Fibroblast of pulmonary artery (primary cell): ENCODE results near the gene SHC1.

Experiments used
- DNase-seq: peaks from one replicate; pipeline ENCODE4 v3.0.0-alpha.2; 2010; ENCODE audit warnings: low read depth
- H3K4me3 ChIP-seq: replicated peaks from 2 replicates; pipeline ENCODE4 v1.5.1; 2011; ENCODE audit warnings: low read depth, mild to moderate bottlenecking, control low read depth, low read length, moderate library complexity
- CTCF ChIP-seq: IDR thresholded peaks from 2 replicates; pipeline ENCODE4 v1.5.1; 2011; ENCODE audit warnings: mild to moderate bottlenecking, control low read depth, low read length, inconsistent platforms; ENCODE audit errors: missing control alignments

SHC1 gene

GRCh38 chr1:155002464-155003226, 32.1 kb upstream of the SHC1 start, which contains the start of gene ZBTB7B:
Gene ZBTB7B, plus strand, starts transcription at chr1:155002802. Its CDS starts 11,859 bp downstream, at chr1:155014661.
- no peak for TF ChIP-seq CTCF
- DNase-seq = no peak
- H3K4me3 ChIP-seq = peak within 1 kb of the TSS; percentile 90

- peak overlapping the region; percentile 90 for H3K4me3 ChIP-seq
- DNase-seq = peak; percentile 99
- peak; percentile 45 for TF ChIP-seq CTCF
These were observed 31.3 kb upstream of the SHC1 start for GRCh38 chr1:155001675-155002463.

GRCh38 chr1:155001425-155001674, 30.8 kb upstream of the SHC1 start:
- peak; percentile 27 for DNase-seq
- peak overlapping the region; percentile 90 for H3K4me3 ChIP-seq
- TF ChIP-seq CTCF = no peak

GRCh38 chr1:155000726-155001424, 30.3 kb upstream of the SHC1 start:
- peak; percentile 83 for DNase-seq
- H3K4me3 ChIP-seq = peak overlapping the region; percentile 90
- no peak for TF ChIP-seq CTCF

GRCh38 chr1:155000411-155000725, 29.8 kb upstream of the SHC1 start:
- TF ChIP-seq CTCF = no peak
- peak overlapping the region; percentile 90 for H3K4me3 ChIP-seq

GRCh38 chr1:154999571-155000410, 29.2 kb upstream of the SHC1 start:
- no peak for TF ChIP-seq CTCF
- DNase-seq = no peak
- peak overlapping the region; percentile 90 for H3K4me3 ChIP-seq

More at GRCh38 chr1:155000411-155000725, 29.8 kb upstream of the SHC1 start:
- DNase-seq = no peak
